Central memory CD8-positive, alpha-beta T cell (primary cell): Measurements from ENCODE around the gene MCRS1.

Experiments used
- ATAC-seq: fragments of 150-1000 bp; cut with Tn5 transposase; replicated peaks from 2 replicates; pipeline ENCODE4 v1.10.0; 2022; ENCODE audit warnings: mild to moderate bottlenecking, moderate FRiP score, moderate number of reproducible peaks; ENCODE audit not compliant: poor library complexity, severe bottlenecking; ENCODE audit errors: extremely low read depth
- DNase-seq, 2 donors: peaks; one replicate each; pipeline ENCODE4 v3.0.0; 2021; ENCODE audit warnings: low spot score in 2 of 2
- H3K27ac Mint-ChIP-seq: one replicate; pipeline ENCODE4 v1.8.0; 2022; ENCODE audit warnings: low read depth, mild to moderate bottlenecking, moderate library complexity, mixed read lengths
- H3K27me3 Mint-ChIP-seq: one replicate; pipeline ENCODE4 v1.8.0; 2022; ENCODE audit warnings: mixed read lengths
- H3K36me3 Mint-ChIP-seq: one replicate; pipeline ENCODE4 v1.8.0; 2022; ENCODE audit warnings: mild to moderate bottlenecking, moderate library complexity, mixed read lengths; ENCODE audit not compliant: insufficient read depth
- H3K4me1 Mint-ChIP-seq: one replicate; pipeline ENCODE4 v1.8.0; 2022; ENCODE audit warnings: mixed read lengths
- H3K4me3 Mint-ChIP-seq: one replicate; pipeline ENCODE4 v1.8.0; 2022; ENCODE audit warnings: mild to moderate bottlenecking, moderate library complexity, mixed read lengths
- H3K9me3 Mint-ChIP-seq: one replicate; pipeline ENCODE4 v1.8.0; 2022; ENCODE audit warnings: mixed read lengths

Gene MCRS1

DNA sequence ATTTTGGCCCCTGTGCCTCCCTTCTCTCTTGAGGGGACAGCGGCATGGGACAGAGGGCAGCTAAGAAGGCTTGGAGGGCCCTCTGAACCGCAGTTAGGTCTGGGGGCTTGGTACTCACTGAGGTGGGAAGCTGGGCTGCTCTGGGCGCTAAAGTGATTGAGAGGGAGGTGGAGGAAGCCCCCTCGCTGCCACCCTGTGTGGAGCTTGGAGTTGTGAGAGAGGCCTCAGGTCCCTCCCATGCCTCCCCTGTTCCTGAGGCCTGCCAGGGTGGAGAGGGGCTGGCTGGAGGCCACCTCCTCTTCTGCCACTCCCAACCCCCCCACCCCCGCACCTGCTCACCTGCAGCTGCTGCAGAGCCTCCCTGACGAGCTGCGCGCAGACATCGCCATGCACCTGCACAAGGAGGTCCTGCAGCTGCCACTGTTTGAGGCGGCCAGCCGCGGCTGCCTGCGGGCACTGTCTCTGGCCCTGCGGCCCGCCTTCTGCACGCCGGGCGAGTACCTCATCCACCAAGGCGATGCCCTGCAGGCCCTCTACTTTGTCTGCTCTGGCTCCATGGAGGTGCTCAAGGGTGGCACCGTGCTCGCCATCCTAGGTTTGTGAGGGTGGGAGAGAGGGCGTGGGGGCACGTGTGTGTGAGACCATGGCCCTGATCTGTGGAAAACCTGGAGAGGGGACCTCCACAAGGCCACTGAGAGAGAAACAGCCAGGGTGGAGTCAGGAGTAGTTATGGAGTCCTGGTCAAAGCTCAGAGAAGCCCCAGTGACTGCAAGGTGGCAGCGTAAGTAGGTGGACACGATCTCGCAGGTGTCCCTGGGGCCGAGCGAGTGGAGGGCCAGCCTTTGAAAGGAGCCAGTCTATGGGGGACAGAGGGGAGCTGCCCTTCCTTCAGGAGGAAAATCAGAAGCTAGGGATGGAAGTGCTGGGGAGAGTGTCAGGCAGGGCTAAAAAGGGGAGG is 17.9 kb downstream of the MCRS1 start:
- no peak for ATAC-seq
- H3K36me3 Mint-ChIP-seq: no peaks in the 10 kb centered on the region
- no peak overlapping the region for H3K4me3 Mint-ChIP-seq
- H3K27ac Mint-ChIP-seq: no peak overlapping the region
- H3K9me3 Mint-ChIP-seq: no peaks in the 10 kb centered on the region
- peaks cover 6% of the 10 kb centered on the region for H3K4me1 Mint-ChIP-seq
- DNase-seq: no peak
- peaks cover 44% of the 10 kb centered on the region for H3K27me3 Mint-ChIP-seq

DNA sequence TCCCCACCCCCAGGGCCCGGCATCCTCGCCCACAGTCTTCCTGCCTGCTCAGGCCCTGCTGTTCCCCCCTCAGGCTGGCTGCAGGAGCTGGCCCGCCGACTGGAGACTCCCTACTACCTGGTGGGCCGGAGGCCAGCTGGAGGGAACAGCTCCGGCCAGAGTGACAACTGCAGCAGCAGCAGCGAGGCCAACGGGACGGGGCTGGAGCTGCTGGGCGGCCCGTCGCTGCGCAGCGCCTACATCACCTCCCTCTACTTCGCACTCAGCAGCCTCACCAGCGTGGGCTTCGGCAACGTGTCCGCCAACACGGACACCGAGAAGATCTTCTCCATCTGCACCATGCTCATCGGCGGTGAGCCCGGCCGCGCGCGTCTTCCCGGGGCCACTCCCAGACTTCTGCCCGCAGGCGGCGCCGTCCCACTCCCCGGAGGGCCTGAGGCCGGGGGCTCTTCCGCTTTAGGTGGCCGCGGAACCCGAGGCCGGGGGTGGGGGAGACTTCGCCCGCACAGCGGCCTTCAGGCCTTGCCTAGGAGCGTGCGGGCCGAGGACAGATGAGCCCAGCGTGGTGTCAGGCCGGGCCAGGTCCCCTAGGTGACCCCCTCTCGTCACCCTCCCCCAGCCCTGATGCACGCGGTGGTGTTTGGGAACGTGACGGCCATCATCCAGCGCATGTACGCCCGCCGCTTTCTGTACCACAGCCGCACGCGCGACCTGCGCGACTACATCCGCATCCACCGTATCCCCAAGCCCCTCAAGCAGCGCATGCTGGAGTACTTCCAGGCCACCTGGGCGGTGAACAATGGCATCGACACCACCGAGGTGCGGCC is 18.9 kb downstream of the MCRS1 start:
- DNase-seq (no peak), ATAC-seq (peak; percentile 11)
- H3K4me3 Mint-ChIP-seq: peak overlapping the region; percentile 55
- no peaks in the 10 kb centered on the region for H3K9me3 Mint-ChIP-seq
- H3K4me1 Mint-ChIP-seq: peaks cover 6% of the 10 kb centered on the region
- H3K27me3 Mint-ChIP-seq: peaks cover 44% of the 10 kb centered on the region
- H3K36me3 Mint-ChIP-seq: no peaks in the 10 kb centered on the region
- H3K27ac Mint-ChIP-seq: no peak overlapping the region

- H3K27ac Mint-ChIP-seq: no peak overlapping the region
- peaks cover 5% of the 10 kb centered on the region for H3K4me1 Mint-ChIP-seq
- peaks cover 44% of the 10 kb centered on the region for H3K27me3 Mint-ChIP-seq
- no peaks in the 10 kb centered on the region for H3K9me3 Mint-ChIP-seq
- DNase-seq: no peak
- peak overlapping the region; percentile 55 for H3K4me3 Mint-ChIP-seq
- no peaks in the 10 kb centered on the region for H3K36me3 Mint-ChIP-seq
- ATAC-seq: no peak
These were observed 19.5 kb downstream of the MCRS1 start for GRCh38 chr12:49548481-49548821.

GRCh38 chr12:49547090-49547690 is 20.8 kb downstream of the MCRS1 start:
- no peak for ATAC-seq
- Mint-ChIP-seq H3K36me3 (no peaks in the 10 kb centered on the region), H3K4me1 (peaks cover 6% of the 10 kb centered on the region), H3K27ac (no peak overlapping the region), H3K27me3 (peaks cover 44% of the 10 kb centered on the region), H3K9me3 (no peaks in the 10 kb centered on the region), H3K4me3 (no peak overlapping the region)
- no peak for DNase-seq

DNA sequence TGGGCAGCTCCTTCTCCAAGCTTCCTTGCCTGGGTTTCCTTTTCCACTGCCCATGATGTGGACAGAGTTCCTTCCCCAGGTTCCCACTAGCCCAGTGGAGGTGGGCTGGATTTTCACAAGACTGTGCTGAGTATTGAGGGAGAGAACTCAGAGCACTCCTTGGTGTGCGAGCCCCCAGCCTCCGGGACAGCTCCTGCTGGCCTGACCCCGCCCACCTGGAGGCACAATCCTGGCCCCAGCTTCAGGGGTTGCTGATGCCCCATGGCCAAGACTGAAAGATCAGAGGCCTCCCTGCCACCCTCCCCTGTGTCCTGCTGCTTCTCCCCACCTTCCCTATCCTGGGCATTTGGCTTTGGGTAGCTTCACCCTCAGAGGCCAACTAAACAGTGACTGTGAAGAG is 21.5 kb downstream of the MCRS1 start:
- DNase-seq (no peak), ATAC-seq (no peak)
- Mint-ChIP-seq H3K36me3 (no peaks in the 10 kb centered on the region), H3K27ac (no peak overlapping the region), H3K4me1 (peaks cover 6% of the 10 kb centered on the region), H3K4me3 (no peak overlapping the region), H3K27me3 (peaks cover 44% of the 10 kb centered on the region), H3K9me3 (no peaks in the 10 kb centered on the region)

DNA sequence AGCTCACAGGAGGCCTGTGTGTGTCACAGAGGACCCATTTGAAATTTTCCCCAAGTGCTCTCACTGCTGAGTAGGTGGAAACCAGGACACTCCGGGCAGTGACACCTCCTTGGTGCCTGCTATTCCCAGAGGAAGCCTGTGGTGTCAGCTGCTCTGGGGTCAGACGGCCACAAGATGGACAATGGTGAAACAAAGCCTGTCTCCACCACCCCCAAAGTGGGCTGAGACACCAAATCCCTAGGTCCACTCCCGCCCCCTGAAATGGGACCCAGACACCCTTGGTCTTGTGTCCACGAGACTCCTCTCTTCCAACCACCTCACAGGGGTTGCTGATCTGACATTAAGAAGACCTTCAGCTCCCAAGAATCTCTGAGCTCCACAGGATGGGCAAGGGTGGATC is 22.1 kb downstream of the MCRS1 start:
- DNase-seq (no peak), ATAC-seq (no peak)
- Mint-ChIP-seq H3K36me3 (no peaks in the 10 kb centered on the region), H3K27me3 (peaks cover 40% of the 10 kb centered on the region), H3K9me3 (no peaks in the 10 kb centered on the region), H3K4me1 (peaks cover 6% of the 10 kb centered on the region), H3K4me3 (no peak overlapping the region), H3K27ac (no peak overlapping the region)

DNA sequence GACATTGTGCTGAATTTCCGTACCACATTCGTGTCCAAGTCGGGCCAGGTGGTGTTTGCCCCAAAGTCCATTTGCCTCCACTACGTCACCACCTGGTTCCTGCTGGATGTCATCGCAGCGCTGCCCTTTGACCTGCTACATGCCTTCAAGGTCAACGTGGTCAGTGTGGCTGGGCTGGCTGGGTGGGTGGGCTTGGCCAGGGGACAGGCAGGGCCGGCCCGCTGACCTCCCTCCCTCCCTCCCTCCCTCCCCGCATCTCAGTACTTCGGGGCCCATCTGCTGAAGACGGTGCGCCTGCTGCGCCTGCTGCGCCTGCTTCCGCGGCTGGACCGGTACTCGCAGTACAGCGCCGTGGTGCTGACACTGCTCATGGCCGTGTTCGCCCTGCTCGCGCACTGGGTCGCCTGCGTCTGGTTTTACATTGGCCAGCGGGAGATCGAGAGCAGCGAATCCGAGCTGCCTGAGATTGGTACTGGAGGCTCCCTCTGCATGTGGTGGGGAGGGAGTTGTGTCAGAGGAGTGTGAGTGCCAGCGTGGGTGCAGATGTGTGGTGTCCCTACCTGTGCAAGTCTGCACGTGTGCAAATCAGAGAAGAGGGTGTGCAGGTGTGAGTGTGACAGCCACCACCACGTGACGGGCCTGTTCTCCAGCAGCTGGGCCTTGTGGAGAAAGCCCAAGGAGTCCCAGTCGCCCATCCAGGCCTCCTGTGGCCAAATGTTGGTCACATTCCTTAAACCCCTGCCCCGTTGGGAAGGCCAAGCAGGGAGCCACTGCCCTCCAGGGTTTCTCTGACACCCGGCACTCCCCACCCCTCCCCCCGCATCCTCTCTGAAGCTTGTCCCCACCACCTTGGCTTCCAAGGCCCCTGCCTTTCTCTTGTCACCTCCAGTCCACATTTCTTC is 23.8 kb downstream of the MCRS1 start:
- Mint-ChIP-seq H3K4me1 (peaks cover 12% of the 10 kb centered on the region), H3K27me3 (peaks cover 28% of the 10 kb centered on the region), H3K27ac (no peak overlapping the region), H3K9me3 (no peaks in the 10 kb centered on the region), H3K36me3 (no peaks in the 10 kb centered on the region), H3K4me3 (no peak overlapping the region)
- no peak for ATAC-seq
- no peak for DNase-seq

DNA sequence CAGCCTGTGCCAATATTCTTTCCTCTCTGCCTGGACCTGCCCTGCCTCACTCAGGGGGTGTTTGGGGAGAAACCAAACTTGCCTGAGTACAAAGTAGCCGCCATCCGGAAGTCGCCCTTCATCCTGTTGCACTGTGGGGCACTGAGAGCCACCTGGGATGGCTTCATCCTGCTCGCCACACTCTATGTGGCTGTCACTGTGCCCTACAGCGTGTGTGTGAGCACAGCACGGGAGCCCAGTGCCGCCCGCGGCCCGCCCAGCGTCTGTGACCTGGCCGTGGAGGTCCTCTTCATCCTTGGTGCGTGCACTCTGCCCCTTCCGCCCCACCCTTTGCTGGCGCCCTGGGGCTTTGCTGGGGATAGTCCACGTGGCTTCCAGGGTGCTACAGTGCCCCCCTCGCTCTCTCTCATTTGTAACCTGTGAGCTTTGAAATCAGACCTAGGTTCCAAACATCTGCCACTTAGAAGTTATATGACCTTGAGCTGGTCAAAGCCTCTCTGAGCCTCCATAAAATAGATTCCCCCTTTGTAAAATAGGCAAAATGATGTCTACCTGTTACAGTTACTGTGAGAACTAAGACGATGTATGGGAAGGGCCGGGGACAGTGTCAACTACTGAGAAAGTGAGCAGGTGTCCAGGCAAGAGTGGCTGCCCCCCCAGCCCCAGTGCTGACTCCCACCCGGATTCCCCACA is 24.6 kb downstream of the MCRS1 start:
- H3K27me3 Mint-ChIP-seq: peaks cover 26% of the 10 kb centered on the region
- ATAC-seq: no peak
- no peak overlapping the region for H3K4me3 Mint-ChIP-seq
- H3K27ac Mint-ChIP-seq: no peak overlapping the region
- DNase-seq: no peak
- H3K9me3 Mint-ChIP-seq: no peaks in the 10 kb centered on the region
- H3K4me1 Mint-ChIP-seq: peaks cover 12% of the 10 kb centered on the region
- H3K36me3 Mint-ChIP-seq: no peaks in the 10 kb centered on the region

DNA sequence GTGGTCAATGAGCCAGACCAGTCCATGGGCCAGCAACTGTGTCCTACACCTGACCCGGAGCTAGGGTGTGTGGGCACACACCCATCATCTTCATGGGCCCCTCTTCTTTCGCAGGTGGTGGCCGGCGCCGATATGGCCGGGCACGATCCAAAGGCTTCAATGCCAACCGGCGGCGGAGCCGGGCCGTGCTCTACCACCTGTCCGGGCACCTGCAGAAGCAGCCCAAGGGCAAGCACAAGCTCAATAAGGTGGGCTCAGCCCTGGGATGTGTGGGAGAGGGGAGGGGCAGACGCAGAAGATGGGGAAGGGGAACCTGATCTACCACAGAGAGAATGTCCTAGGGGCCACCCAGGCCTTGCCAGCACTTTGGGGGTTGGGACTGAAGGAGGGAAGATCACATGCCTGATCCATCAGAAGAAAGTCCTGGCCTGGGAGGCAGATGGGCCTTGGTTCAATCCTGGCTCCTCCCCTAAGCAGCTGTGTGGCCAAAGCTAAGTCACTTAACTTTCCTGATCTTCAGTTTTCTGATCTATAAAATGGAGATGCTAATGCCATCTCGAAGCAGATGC is 25.3 kb downstream of the MCRS1 start:
- Mint-ChIP-seq H3K9me3 (no peaks in the 10 kb centered on the region), H3K4me3 (no peak overlapping the region), H3K27me3 (peaks cover 19% of the 10 kb centered on the region), H3K4me1 (peaks cover 12% of the 10 kb centered on the region), H3K36me3 (peaks cover under 1% of the 10 kb centered on the region), H3K27ac (no peak overlapping the region)
- DNase-seq (no peak), ATAC-seq (no peak)

DNA sequence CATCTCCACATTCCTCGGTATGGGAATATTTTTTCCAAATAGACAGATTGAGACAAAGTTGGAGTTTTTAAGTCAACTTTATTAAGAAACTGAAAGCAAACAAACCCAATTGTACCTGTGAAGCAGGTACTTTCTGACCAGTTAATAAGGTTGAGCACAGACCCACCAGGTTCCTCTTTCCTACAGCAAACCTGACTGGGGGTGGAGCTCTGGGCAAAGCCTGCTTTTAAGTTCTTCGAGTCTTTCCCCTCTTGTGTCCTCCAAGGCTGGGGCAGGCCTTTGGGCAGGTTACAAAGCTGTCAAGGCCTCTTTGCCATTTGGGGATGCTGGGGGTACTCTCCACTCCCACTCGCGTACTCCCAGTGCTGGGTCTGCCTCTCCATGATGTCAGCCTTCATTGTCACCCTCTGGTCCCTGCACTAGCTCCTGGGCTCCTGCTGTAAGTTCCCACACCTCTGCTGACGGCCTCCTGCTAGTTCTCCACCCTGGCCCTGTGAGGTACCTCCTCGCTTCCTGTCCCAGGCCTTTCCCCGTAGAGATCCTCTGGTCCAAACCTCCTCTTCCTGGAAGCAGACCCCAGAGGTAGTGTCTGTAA is 25.9 kb downstream of the MCRS1 start:
- DNase-seq (no peak), ATAC-seq (no peak)
- Mint-ChIP-seq H3K9me3 (no peaks in the 10 kb centered on the region), H3K4me3 (no peak overlapping the region), H3K27ac (no peak overlapping the region), H3K36me3 (peaks cover 5% of the 10 kb centered on the region), H3K4me1 (peaks cover 12% of the 10 kb centered on the region), H3K27me3 (peaks cover 12% of the 10 kb centered on the region)
